GM18858 (cell line): Measurements from ENCODE around the gene EMID1.

ENCODE experiments used
- ATAC-seq: cut with Tn5 transposase; IDR thresholded peaks from one replicate; pipeline ENCODE4 v1.9.1; 2021; ENCODE audit not compliant: unreplicated experiment

The EMID1 gene

GRCh38 chr22:29259253-29259899 is 53.7 kb downstream of the EMID1 start:
- ATAC-seq = no peak

- no peak for ATAC-seq
Measured at GRCh38 chr22:29260031-29260560, 54.4 kb downstream of the EMID1 start.

GRCh38 chr22:29260601-29261315 is 55.1 kb downstream of the EMID1 start:
- ATAC-seq = no peak

GRCh38 chr22:29263791-29264276 is 58.1 kb downstream of the EMID1 start:
- ATAC-seq = no peak

GRCh38 chr22:29265305-29265704 is 59.6 kb downstream of the EMID1 start:
- no peak for ATAC-seq

- no peak for ATAC-seq
Measured at GRCh38 chr22:29265929-29266328, 60.2 kb downstream of the EMID1 start.

- ATAC-seq = no peak
Measured at GRCh38 chr22:29266564-29267461, 61.1 kb downstream of the EMID1 start.

- no peak for ATAC-seq
Measured at GRCh38 chr22:29267462-29267857, 61.8 kb downstream of the EMID1 start.

- ATAC-seq = peak; percentile 57
Measured at GRCh38 chr22:29267858-29268510, 62.3 kb downstream of the EMID1 start, which contains the start of the genes EWSR1 and RHBDD3. EWSR1 (plus strand) TSS chr22:29268268; CDS start chr22:29268337, 69 bp downstream. RHBDD3 (minus strand) TSS chr22:29267981; CDS start chr22:29265626, 2,355 bp downstream.

- ATAC-seq = peak; percentile 7
Measured at GRCh38 chr22:29268511-29269229, 63.0 kb downstream of the EMID1 start.

- ATAC-seq = no peak
Measured at GRCh38 chr22:29269230-29269604, 63.5 kb downstream of the EMID1 start.

- no peak for ATAC-seq
Measured at GRCh38 chr22:29269731-29270474, 64.2 kb downstream of the EMID1 start.

GRCh38 chr22:29270475-29271271 is 65.0 kb downstream of the EMID1 start:
- ATAC-seq = no peak

- ATAC-seq = no peak
Measured at GRCh38 chr22:29272624-29273023, 66.9 kb downstream of the EMID1 start.

- no peak for ATAC-seq
Measured at GRCh38 chr22:29275167-29275566, 69.5 kb downstream of the EMID1 start.

GRCh38 chr22:29275819-29276565 is 70.3 kb downstream of the EMID1 start:
- no peak for ATAC-seq

GRCh38 chr22:29277927-29278326 is 72.2 kb downstream of the EMID1 start:
- no peak for ATAC-seq

GRCh38 chr22:29284196-29284595 is 78.5 kb downstream of the EMID1 start:
- ATAC-seq = no peak
